Endothelial cell of umbilical vein (primary cell): ENCODE results near the gene WTAP. TPM values are rescaled to one million over a fixed set of nuclear protein-coding genes. Genes with fewer than 3 reads are reported as not detected.
"Not testable (repeated sequence)": the region's sequence is repeated elsewhere in the genome, so short reads cannot be mapped to it uniquely, and the experiment has no call there.

Source experiments
- BruUV-seq: library from RNA; stranded (reverse); fragments of 400-500 nt; replicated peaks from 2 replicates; lab custom pipeline; 2021; lab: Mats Ljungman, UMichigan
- CTCF ChIA-PET: fragments of 300-600, 350-600 bp; sonication (Branson Sonifier 250); formaldehyde crosslinking; loops from one replicate; lab custom pipeline; 2021; ENCODE audit warnings: antibody characterized with exemption, inconsistent platforms; lab: Charles Lee
- POLR2A ChIA-PET: fragments of 300-600, 350-600 bp; sonication (Branson Sonifier 250); formaldehyde crosslinking; loops from one replicate; lab custom pipeline; 2021; ENCODE audit warnings: antibody characterized with exemption, inconsistent platforms; lab: Charles Lee
- DNase-seq: peaks from one replicate; pipeline ENCODE4 v3.0.0-alpha.2; 2011; ENCODE audit warnings: low read depth, low spot score
- FAIRE-seq: peaks from 2 replicates; lab custom pipeline; 2011; peaks lifted over from hg19 to GRCh38; lab: Jason Lieb, UNC
- H2AFZ ChIP-seq: 2 replicates; pipeline ENCODE4 v1.6.0; 2012; ENCODE audit warnings: low read depth, low read length, control low read depth, inconsistent platforms
- H3K27ac ChIP-seq: 2 replicates; pipeline ENCODE4 v1.5.1; 2011; ENCODE audit warnings: low read depth, mild to moderate bottlenecking, control low read depth, low read length, moderate library complexity; ENCODE audit not compliant: insufficient read depth
- H3K27me3 ChIP-seq, 2 experiments: 2 replicates each; pipeline versions ENCODE4 v1.6.0 to v1.6.1; 2011; ENCODE audit warnings: low read length in 2 of 2, mixed read lengths in 1 of 2; ENCODE audit not compliant: control insufficient read depth in 2 of 2, insufficient read depth in 2 of 2
- H3K36me3 ChIP-seq, 2 experiments: 2 replicates in 1 of 2; 3 replicates in 1 of 2; pipeline ENCODE4 v1.5.1; 2011; ENCODE audit warnings: low read length in 2 of 2, mild to moderate bottlenecking in 1 of 2, moderate library complexity in 1 of 2; ENCODE audit not compliant: control insufficient read depth in 2 of 2, insufficient read depth in 2 of 2; ENCODE audit errors: extremely low read depth in 1 of 2
- H3K4me1 ChIP-seq: 3 replicates; pipeline ENCODE4 v1.5.1; 2011; ENCODE audit warnings: mild to moderate bottlenecking, low read length; ENCODE audit not compliant: control insufficient read depth, insufficient read depth; ENCODE audit errors: extremely low read depth
- H3K4me2 ChIP-seq: 2 replicates; pipeline ENCODE4 v1.6.1; 2011; ENCODE audit warnings: low read length, control low read depth, mixed read lengths; ENCODE audit not compliant: insufficient read depth
- H3K4me3 ChIP-seq, 3 experiments: fragments of 200-600 bp in 1 of 3; sonication (generic), shearing (Covaris generic) in 1 of 3; replicated peaks in 1 of 3; 2 replicates each; pipeline ENCODE4 v1.5.1; 2011 to 2016; ENCODE audit warnings: control low read depth in 3 of 3, low read length in 3 of 3, mild to moderate bottlenecking in 2 of 3, inconsistent platforms in 1 of 3, low read depth in 1 of 3, moderate library complexity in 1 of 3; ENCODE audit not compliant: insufficient read depth in 1 of 3
- H3K79me2 ChIP-seq: 2 replicates; pipeline ENCODE4 v1.6.0; 2012; ENCODE audit warnings: low read length, inconsistent platforms; ENCODE audit not compliant: control insufficient read depth, insufficient read depth
- H3K9ac ChIP-seq: replicated peaks from 2 replicates; pipeline ENCODE3; 2011; ENCODE audit warnings: low read length, control low read depth; ENCODE audit not compliant: insufficient read depth; ENCODE audit errors: extremely low read depth
- H3K9me1 ChIP-seq: replicated peaks from 3 replicates; pipeline ENCODE4 v1.6.0; 2011; ENCODE audit warnings: mild to moderate bottlenecking, low read length; ENCODE audit not compliant: control insufficient read depth, insufficient read depth; ENCODE audit errors: extremely low read depth
- H3K9me3 ChIP-seq: replicated peaks from 2 replicates; pipeline ENCODE4 v1.5.1; 2012; ENCODE audit warnings: low read length, inconsistent platforms; ENCODE audit not compliant: control insufficient read depth, insufficient read depth
- H4K20me1 ChIP-seq: replicated peaks from 2 replicates; pipeline ENCODE3; 2011; ENCODE audit warnings: mild to moderate bottlenecking, low read length; ENCODE audit not compliant: control insufficient read depth, insufficient read depth; ENCODE audit errors: extremely low read depth
- CTCF ChIP-seq, 2 donors: IDR thresholded peaks; 1 replicate in 1 of 2; 2 replicates in 1 of 2; pipeline ENCODE4 v1.5.1; 2011; ENCODE audit warnings: low read length in 2 of 2, mild to moderate bottlenecking in 2 of 2, moderate library complexity in 2 of 2, control low read depth in 1 of 2, inconsistent platforms in 1 of 2, low read depth in 1 of 2; ENCODE audit not compliant: insufficient read depth in 1 of 2; ENCODE audit errors: extremely low read depth in 1 of 2
- EZH2 ChIP-seq: IDR thresholded peaks from 2 replicates; pipeline ENCODE4 v1.6.1; 2012; ENCODE audit warnings: borderline replicate concordance, low read depth, mild to moderate bottlenecking, moderate library complexity, low read length, inconsistent platforms; ENCODE audit not compliant: severe bottlenecking
- FOS ChIP-seq: IDR thresholded peaks from 2 replicates; pipeline ENCODE4 v1.6.1; 2011; ENCODE audit warnings: mild to moderate bottlenecking, low read length, moderate library complexity, borderline replicate concordance; ENCODE audit not compliant: insufficient read depth
- GATA2 ChIP-seq: IDR thresholded peaks from 2 replicates; pipeline ENCODE4 v1.7.0; 2011; ENCODE audit warnings: low read depth, mild to moderate bottlenecking, moderate library complexity, mixed read lengths, low read length; ENCODE audit not compliant: insufficient read length, insufficient read depth
- JUN ChIP-seq: IDR thresholded peaks from 2 replicates; pipeline ENCODE4 v1.6.1; 2011; ENCODE audit warnings: borderline replicate concordance, low read depth; ENCODE audit not compliant: insufficient read length, insufficient read depth
- MAX ChIP-seq: IDR thresholded peaks from 2 replicates; pipeline ENCODE4 v1.6.1; 2011; ENCODE audit not compliant: insufficient read depth, insufficient read length
- MYC ChIP-seq: IDR thresholded peaks from one replicate; pipeline ENCODE4 v1.6.1; 2011; ENCODE audit warnings: mild to moderate bottlenecking, low read depth, low read length
- POLR2A ChIP-seq: IDR thresholded peaks from 2 replicates; pipeline ENCODE4 v1.6.1; 2012; ENCODE audit warnings: low read depth, mild to moderate bottlenecking, control low read depth, low read length
- POLR2AphosphoS5 ChIP-seq: IDR thresholded peaks from 2 replicates; pipeline ENCODE4 v1.6.1; 2012; ENCODE audit warnings: low read depth, mild to moderate bottlenecking, control low read depth, low read length, moderate library complexity; ENCODE audit not compliant: insufficient read depth
- dilution Hi-C: fragments of 300-500 bp; cut with MboI; formaldehyde crosslinking; loops from one replicate; pipeline ENCODE4 v1.15.0; 2019; ENCODE audit warnings: low sequenced_read_pairs; ENCODE audit not compliant: extremely low pct_ligation_motif_present
- intact Hi-C: fragments of 100-400 bp; cut with micrococcal nuclease; formaldehyde crosslinking; loops from one replicate; pipeline ENCODE4 v1.10.0; 2022
- polyA plus RNA-seq, 4 experiments: library from polyadenylated mRNA; depleted of rRNA in 3 of 4; stranded (reverse) in 3 of 4; unstranded in 1 of 4; fragments of >200 nt; gene quantifications; 2 replicates each; pipeline versions ENCODE4 v1.2.1 to v1.2.3, GENCODE V29; 2011 to 2012; ENCODE audit warnings: missing spikeins in 1 of 4
- total RNA-seq: library from RNA; stranded (reverse); gene quantifications from 2 replicates; pipeline ENCODE4 v1.2.3, GENCODE V29; 2021

Gene WTAP
- total and polyA plus RNA-seq, 2 donors (not counting 3 experiments of a cell fraction or from before 2014, with no cell fraction given): 21.7 to 81.6 TPM

- Histone ChIP-seq H3K4me2 (no peak overlapping the region), H3K9ac (no peak overlapping the region), H3K4me1 (no peaks in the 10 kb centered on the region), H3K36me3 (peaks cover 22 to 46% of the 10 kb centered on the region in 2 experiments), H2AFZ (no peak overlapping the region), H4K20me1 (no peaks in the 10 kb centered on the region), H3K79me2 (peaks cover 30% of the 10 kb centered on the region), H3K9me3 (no peaks in the 10 kb centered on the region), H3K27me3 (no peaks in the 10 kb centered on the region), H3K27ac (no peak overlapping the region), H3K9me1 (no peaks in the 10 kb centered on the region), H3K4me3 (no peak overlapping the region)
- intact Hi-C loops (no loop called here), dilution Hi-C loops (no loop called here)
- BruUV-seq: no TSS peak
- CTCF ChIA-PET: interaction anchor here (1.1 to 1.2 kb wide), 2 partner anchors 8 to 55 kb away, joined by 3 read pairs; no protein-coding TSS in a partner anchor
- POLR2A ChIA-PET: no interaction called here
- FAIRE-seq (no peak), DNase-seq (no peak)
- TF ChIP-seq GATA2: no peak
- TF ChIP-seq POLR2A: no peak
- no peak for TF ChIP-seq POLR2AphosphoS5
- no peak for TF ChIP-seq FOS
- TF ChIP-seq MAX: no peak
- TF ChIP-seq EZH2: no peak
- TF ChIP-seq MYC: no peak
- TF ChIP-seq JUN: no peak
- no peak for TF ChIP-seq CTCF (IDR thresholded peaks at IDR 0.05; ENCODE audit: extremely low read depth in 1 of 2, insufficient read depth in 1 of 2, low read depth in 1 of 2, low read length in 2 of 2)
Observed at GRCh38 chr6:159746759-159747158, 19.5 kb downstream of the WTAP start.

- H3K27ac ChIP-seq, CTCF ChIA-PET, H3K4me2 ChIP-seq, FAIRE-seq, H3K9me1 ChIP-seq, H3K27me3 ChIP-seq, DNase-seq, H3K4me1 ChIP-seq, BruUV-seq, H4K20me1 ChIP-seq, POLR2A ChIA-PET, dilution Hi-C loops, intact Hi-C loops, H2AFZ ChIP-seq, H3K4me3 ChIP-seq, H3K9me3 ChIP-seq, H3K9ac ChIP-seq: not testable (repeated sequence)
- H3K79me2 ChIP-seq: peaks cover 25% of the 10 kb centered on the region
- peaks cover 18 to 43% of the 10 kb centered on the region in 2 experiments for H3K36me3 ChIP-seq
Observed at GRCh38 chr6:159748127-159748526, 20.8 kb downstream of the WTAP start.
